Sigmoid colon (tissue), 4 donors: ENCODE results near the gene MIB1.

Source experiments
- EP300 ChIP-seq, 4 donors: sonication (generic); formaldehyde crosslinking; IDR thresholded peaks; one replicate each; pipeline ENCODE4 v1.6.1; 2017; ENCODE audit warnings: antibody characterized with exemption in 4 of 4
- TF ChIP-seq, protein P1 (sequence below), 4 experiments: fragments of 450-650 bp in 3 of 4; fragments of 200-600 bp in 1 of 4; IDR thresholded peaks; one replicate each; pipeline ENCODE4 v1.5.1; 2016 to 2019; ENCODE audit warnings: antibody characterized with exemption in 4 of 4, mild to moderate bottlenecking in 3 of 4, moderate library complexity in 2 of 4

DNA sequence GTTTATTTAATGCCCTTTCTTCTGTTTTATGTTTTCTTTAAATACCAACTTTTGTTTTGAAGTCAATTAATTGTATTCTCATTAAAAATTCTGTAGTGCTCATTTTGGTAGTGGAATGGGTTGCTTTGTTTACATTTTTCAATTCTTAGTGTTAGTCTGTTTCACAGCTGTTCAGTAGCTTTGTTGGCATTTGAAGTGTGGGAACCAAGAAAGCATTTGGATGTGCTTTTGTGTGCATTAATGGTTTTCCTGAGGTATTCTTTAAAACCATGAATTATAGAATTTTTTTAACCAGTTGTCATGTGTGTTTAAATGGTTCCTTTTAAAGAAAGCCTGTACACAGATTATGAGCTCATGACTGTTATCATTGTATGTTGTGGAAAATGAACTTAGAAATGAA, 19.7 kb downstream of the MIB1 start:
- TF ChIP-seq, protein P1, sequence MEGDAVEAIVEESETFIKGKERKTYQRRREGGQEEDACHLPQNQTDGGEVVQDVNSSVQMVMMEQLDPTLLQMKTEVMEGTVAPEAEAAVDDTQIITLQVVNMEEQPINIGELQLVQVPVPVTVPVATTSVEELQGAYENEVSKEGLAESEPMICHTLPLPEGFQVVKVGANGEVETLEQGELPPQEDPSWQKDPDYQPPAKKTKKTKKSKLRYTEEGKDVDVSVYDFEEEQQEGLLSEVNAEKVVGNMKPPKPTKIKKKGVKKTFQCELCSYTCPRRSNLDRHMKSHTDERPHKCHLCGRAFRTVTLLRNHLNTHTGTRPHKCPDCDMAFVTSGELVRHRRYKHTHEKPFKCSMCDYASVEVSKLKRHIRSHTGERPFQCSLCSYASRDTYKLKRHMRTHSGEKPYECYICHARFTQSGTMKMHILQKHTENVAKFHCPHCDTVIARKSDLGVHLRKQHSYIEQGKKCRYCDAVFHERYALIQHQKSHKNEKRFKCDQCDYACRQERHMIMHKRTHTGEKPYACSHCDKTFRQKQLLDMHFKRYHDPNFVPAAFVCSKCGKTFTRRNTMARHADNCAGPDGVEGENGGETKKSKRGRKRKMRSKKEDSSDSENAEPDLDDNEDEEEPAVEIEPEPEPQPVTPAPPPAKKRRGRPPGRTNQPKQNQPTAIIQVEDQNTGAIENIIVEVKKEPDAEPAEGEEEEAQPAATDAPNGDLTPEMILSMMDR (IDR thresholded peaks at IDR 0.05) = no peak
- TF ChIP-seq EP300 (IDR thresholded peaks at IDR 0.05) = no peak
